Measurements from ENCODE around the gene FKTN.
"Not testable (repeated sequence)": the region's sequence is repeated elsewhere in the genome, so short reads cannot be mapped to it uniquely, and the experiment has no call there.

Gene FKTN

DNA sequence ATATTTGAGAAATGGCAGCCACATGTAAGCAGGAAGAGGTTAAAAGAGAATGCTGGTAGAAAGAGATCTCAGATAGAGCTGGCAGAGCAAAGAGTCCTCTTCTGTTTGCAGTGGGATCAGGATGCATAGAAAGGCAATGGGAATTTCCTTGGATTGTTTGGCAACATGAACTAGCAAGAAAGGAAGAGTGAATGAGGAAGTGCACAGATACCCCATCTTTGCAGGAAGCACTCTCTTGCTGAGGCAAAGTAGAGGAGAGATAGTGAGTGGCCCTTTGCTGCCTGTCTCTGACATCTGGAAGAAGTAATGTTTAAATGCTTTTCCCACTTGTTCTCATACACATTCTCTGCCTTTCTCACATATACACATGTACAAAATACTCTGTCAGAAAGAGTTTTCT lies 14.5 kb downstream of the FKTN start:
- Mint-ChIP-seq H3K36me3 (ENCODE audit: low read depth) (peaks cover 25% of the 10 kb centered on the region), H3K27me3 (no peaks in the 10 kb centered on the region), H3K4me1 (ENCODE audit: low read depth) (no peaks in the 10 kb centered on the region), H3K4me3 (no peak overlapping the region), H3K27ac (no peak overlapping the region), H3K9me3 (peaks cover 38% of the 10 kb centered on the region)
- intact Hi-C loops (cut with micrococcal nuclease): no loop called here

DNA sequence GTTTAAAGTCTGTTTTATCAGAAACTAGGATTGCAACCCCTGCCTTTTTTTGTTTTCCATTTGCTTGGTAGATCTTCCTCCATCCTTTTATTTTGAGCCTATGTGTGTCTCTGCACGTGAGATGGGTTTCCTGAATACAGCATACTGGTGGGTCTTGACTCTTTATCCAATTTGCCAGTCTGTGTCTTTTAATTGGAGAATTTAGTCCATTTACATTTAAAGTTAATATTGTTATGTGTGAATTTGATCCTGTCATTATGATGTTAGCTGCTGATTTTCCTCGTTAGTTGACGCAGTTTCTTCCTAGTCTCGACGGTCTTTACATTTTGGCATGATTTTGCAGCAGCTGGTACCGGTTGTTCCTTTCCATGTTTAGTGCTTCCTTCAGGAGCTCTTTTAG lies 22.0 kb downstream of the FKTN start:
- H3K4me1 Mint-ChIP-seq (ENCODE audit: low read depth); H3K27ac Mint-ChIP-seq; intact Hi-C loops (cut with micrococcal nuclease); H3K27me3 Mint-ChIP-seq; H3K4me3 Mint-ChIP-seq: not testable (repeated sequence)
- peaks cover 18% of the 10 kb centered on the region for H3K9me3 Mint-ChIP-seq
- peaks cover 20% of the 10 kb centered on the region for H3K36me3 Mint-ChIP-seq (ENCODE audit: low read depth)

DNA sequence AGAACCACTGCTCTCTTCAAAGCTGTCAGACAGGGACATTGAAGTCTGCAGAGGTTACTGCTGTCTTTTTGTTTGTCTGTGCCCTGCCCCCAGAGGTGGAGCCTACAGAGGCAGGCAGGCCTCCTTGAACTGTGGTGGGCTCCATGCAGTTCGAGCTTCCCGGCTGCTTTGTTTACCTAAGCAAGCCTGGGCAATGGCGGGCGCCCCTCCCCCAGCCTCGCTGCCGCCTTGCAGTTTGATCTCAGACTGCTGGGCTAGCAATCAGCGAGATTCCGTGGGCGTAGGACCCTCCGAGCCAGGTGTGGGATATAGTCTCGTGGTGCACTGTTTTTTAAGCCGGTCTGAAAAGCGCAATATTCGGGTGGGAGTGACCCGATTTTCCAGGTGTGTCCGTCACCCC lies 23.6 kb downstream of the FKTN start:
- H3K4me1 Mint-ChIP-seq (ENCODE audit: low read depth); H3K4me3 Mint-ChIP-seq; intact Hi-C loops (cut with micrococcal nuclease); H3K27ac Mint-ChIP-seq; H3K27me3 Mint-ChIP-seq: not testable (repeated sequence)
- H3K9me3 Mint-ChIP-seq: peaks cover 18% of the 10 kb centered on the region
- peaks cover 13% of the 10 kb centered on the region for H3K36me3 Mint-ChIP-seq (ENCODE audit: low read depth)

DNA sequence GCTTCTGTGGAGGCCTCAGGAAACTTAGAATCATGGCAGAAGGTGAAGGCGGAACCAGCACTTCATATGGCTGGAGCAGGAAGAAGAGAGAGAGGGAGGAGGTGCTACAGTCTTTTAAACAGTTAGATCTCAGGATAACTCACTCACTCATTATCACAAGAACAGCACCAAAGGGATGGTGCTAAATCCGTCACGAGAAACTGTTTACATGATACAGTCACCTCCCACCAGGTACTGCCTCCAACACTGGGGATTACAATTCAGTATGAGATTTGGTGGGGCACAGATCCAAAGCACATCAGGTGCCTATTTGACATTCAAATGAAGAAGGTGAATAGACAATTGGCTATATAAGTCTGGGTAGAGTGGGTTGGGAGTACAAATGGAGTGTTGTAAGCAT lies 35.2 kb downstream of the FKTN start:
- Mint-ChIP-seq H3K27me3 (no peaks in the 10 kb centered on the region), H3K4me1 (ENCODE audit: low read depth) (no peaks in the 10 kb centered on the region), H3K36me3 (ENCODE audit: low read depth) (peaks cover 29% of the 10 kb centered on the region), H3K27ac (no peak overlapping the region), H3K9me3 (peaks cover 28% of the 10 kb centered on the region), H3K4me3 (no peak overlapping the region)
- intact Hi-C loops (cut with micrococcal nuclease): no loop called here

DNA sequence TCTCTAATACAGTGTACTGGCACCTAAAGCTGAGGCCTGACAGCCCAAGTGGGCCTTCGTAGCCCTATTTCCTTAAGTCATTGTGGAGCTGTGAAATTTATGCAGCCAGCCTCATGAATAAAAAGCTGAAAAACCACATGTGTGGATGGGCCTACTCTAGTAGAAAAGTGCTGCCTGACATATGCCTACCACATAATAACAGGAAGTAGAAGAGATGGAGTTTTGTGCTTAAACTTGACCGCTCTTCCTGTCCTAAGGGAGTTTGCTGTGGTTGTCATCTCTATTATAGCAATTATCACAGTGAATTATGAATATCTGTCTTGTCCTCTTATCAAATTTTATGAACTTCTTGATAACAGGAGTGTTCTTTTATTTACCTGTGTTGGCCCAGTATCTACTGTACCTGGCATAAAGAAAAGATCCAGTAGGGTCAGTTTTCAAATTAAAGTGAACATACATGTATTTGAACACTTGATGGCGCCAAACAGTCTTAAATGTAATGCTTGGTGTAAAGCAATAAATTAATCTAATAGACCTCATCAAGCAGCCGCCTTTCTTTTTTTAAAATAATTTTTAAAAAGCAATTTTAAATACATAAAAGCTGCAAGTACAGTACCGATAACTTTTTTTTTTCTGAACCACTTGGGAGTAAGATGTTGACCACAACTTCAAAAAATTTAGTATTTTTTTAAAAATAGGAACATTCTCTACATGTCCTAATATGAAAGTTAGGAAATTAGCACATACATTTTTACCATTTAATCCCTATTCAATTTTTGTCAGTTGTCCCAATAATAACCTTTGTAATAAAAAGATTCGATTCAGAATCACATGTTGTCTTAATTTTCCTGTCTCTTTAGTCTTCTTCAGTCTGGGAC lies 51.0 kb downstream of the FKTN start:
- no peak overlapping the region for H3K27ac Mint-ChIP-seq
- no peaks in the 10 kb centered on the region for H3K9me3 Mint-ChIP-seq
- intact Hi-C loops (cut with micrococcal nuclease): loop anchor here (1.0 to 10.0 kb wide), 3 partner anchors 109 to 1563 kb away; no protein-coding TSS in a partner anchor
- no peaks in the 10 kb centered on the region for H3K27me3 Mint-ChIP-seq
- no peak overlapping the region for H3K4me3 Mint-ChIP-seq
- H3K4me1 Mint-ChIP-seq (ENCODE audit: low read depth): no peaks in the 10 kb centered on the region
- H3K36me3 Mint-ChIP-seq (ENCODE audit: low read depth): peaks cover 15% of the 10 kb centered on the region

DNA sequence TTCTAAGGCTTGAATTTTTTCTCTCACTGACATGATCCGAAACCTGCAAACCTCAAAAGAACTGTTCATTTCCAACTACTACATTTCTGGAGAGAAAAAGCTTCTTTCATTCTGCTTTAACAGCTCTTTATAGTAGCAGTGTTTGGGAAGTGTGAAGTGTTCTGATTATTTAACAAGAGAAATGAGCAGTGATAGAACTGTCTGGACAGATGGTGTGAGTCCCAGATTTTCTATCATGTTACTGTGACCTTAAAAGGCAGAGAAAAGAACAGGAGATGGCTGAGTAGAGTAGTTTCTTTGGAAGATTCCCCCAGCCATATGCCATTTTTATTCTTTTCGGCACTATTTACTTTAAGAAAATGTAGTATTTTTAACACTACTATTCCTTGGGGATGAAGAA lies 63.1 kb downstream of the FKTN start:
- intact Hi-C loops (cut with micrococcal nuclease): no loop called here
- Mint-ChIP-seq H3K27ac (no peak overlapping the region), H3K27me3 (no peaks in the 10 kb centered on the region), H3K36me3 (ENCODE audit: low read depth) (no peaks in the 10 kb centered on the region), H3K4me3 (no peak overlapping the region), H3K9me3 (no peaks in the 10 kb centered on the region), H3K4me1 (ENCODE audit: low read depth) (no peaks in the 10 kb centered on the region)

DNA sequence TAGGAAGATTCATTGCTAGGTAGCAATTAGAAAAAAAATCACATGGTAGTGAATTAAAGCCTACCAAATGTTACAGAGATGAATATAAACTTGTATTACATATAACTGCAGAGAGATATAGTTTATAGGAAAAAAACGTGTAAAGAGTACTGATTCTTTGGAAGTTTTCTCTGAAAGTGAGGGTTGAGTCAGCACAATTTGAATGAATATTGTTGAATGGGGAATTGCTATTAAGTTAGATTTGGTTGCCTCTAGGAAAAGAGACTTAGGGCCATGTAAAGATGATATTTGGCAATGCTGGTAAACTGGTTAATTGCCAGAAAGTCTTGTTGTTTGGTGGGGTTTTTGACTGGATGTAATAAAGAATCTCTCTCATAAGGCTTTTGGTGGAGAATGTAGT lies 67.2 kb downstream of the FKTN start:
- H3K27ac Mint-ChIP-seq: no peak overlapping the region
- no peaks in the 10 kb centered on the region for H3K36me3 Mint-ChIP-seq (ENCODE audit: low read depth)
- no peaks in the 10 kb centered on the region for H3K4me1 Mint-ChIP-seq (ENCODE audit: low read depth)
- intact Hi-C loops (cut with micrococcal nuclease): no loop called here
- H3K27me3 Mint-ChIP-seq: no peaks in the 10 kb centered on the region
- no peaks in the 10 kb centered on the region for H3K9me3 Mint-ChIP-seq
- no peak overlapping the region for H3K4me3 Mint-ChIP-seq

DNA sequence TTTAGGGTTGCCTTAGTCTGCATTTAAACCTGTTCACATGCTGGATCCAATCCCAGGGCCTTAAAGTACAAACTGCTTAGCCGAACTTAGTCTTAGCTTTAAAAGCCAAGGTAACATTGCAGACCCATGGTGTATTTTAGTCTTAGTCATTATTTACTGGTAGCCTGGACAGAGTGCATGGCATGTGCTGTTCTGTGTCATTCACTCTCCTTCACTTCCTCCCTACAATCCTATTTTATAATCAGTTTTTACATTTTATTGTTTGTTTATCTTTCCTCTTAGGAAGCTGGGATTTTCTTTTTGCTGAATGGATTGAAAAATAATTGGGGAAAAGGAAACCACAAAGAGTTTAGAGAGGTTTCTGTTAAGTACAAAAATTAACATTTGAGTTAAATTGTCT lies 74.9 kb downstream of the FKTN start:
- Mint-ChIP-seq H3K9me3 (no peaks in the 10 kb centered on the region), H3K4me1 (ENCODE audit: low read depth) (no peaks in the 10 kb centered on the region), H3K36me3 (ENCODE audit: low read depth) (peaks cover 24% of the 10 kb centered on the region), H3K27ac (no peak overlapping the region), H3K27me3 (no peaks in the 10 kb centered on the region), H3K4me3 (no peak overlapping the region)
- intact Hi-C loops (cut with micrococcal nuclease): no loop called here

DNA sequence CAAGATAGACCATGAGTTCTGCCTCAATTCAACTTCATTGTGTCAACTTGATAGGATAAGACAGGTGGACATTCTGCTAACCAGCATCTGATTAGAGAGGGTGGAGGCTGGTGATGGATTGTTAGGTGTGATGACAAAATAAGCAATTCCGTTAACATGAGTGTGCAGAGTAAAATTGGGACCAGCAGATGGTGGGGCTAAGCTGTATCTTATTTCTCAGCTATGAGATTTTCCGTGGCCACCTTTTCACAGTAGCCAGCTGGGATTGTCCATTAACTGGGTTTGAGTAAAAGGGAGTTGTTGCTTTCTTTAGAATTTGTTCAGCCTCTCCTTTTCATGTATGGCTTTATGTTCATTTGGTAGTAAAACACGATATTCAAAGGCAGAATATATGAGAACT lies 75.5 kb downstream of the FKTN start:
- H3K27ac Mint-ChIP-seq: no peak overlapping the region
- no peaks in the 10 kb centered on the region for H3K27me3 Mint-ChIP-seq
- H3K4me3 Mint-ChIP-seq: no peak overlapping the region
- no peaks in the 10 kb centered on the region for H3K4me1 Mint-ChIP-seq (ENCODE audit: low read depth)
- intact Hi-C loops (cut with micrococcal nuclease): no loop called here
- no peaks in the 10 kb centered on the region for H3K9me3 Mint-ChIP-seq
- H3K36me3 Mint-ChIP-seq (ENCODE audit: low read depth): peaks cover 24% of the 10 kb centered on the region

DNA sequence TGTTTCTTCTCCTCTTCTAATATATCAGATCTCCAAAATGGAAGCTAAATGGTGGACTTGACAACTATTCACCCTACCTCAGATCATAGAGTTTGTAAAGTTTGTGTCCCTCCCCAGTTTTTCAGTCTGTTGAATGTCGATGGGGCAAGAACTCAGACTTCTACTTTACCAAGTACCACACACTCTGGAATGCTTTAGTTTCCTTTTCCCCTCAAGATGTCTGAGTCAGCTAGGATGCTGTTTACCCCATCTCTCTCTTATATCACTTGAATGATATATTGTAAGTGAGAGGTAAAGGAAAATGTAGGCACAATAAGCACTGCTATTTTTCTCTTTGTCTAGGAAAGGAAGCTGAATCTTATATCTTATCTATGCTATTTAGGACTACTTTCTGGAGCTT lies 78.4 kb downstream of the FKTN start:
- Mint-ChIP-seq H3K27ac (no peak overlapping the region), H3K4me3 (no peak overlapping the region), H3K36me3 (ENCODE audit: low read depth) (peaks cover 24% of the 10 kb centered on the region), H3K4me1 (ENCODE audit: low read depth) (no peaks in the 10 kb centered on the region), H3K27me3 (no peaks in the 10 kb centered on the region), H3K9me3 (no peaks in the 10 kb centered on the region)
- intact Hi-C loops (cut with micrococcal nuclease): no loop called here

DNA sequence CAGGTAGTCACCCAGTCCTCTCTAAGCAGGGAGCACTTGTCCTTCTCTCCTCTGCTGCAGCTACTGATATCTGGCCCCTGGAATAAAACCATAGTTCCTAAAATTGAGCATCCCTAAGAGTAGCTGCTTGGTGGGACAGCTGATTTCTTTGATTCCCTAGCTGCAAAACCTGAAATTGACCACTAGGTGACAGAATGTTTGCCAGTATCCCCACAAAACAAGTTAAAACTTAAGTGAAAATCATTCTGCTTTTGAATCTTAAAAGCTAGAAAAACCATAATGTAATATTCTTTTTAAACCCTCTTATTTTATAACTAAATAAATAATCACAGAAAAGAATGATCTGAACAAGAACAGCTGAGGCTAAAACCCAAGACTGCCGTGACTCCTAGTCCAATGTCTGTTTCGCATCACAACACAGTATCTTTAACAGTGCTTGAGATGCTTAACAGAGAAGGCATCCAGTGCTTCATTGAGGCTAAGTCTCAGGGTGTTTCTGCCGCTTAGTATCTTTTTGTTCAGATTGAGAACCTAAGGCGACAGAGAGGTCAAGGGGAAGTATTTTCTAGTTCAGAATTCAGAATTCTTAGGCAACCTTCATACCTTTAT lies 80.0 kb downstream of the FKTN start:
- no peak overlapping the region for H3K27ac Mint-ChIP-seq
- H3K27me3 Mint-ChIP-seq: no peaks in the 10 kb centered on the region
- H3K9me3 Mint-ChIP-seq: no peaks in the 10 kb centered on the region
- H3K4me3 Mint-ChIP-seq: no peak overlapping the region
- intact Hi-C loops (cut with micrococcal nuclease): no loop called here
- no peaks in the 10 kb centered on the region for H3K4me1 Mint-ChIP-seq (ENCODE audit: low read depth)
- peaks cover 24% of the 10 kb centered on the region for H3K36me3 Mint-ChIP-seq (ENCODE audit: low read depth)

DNA sequence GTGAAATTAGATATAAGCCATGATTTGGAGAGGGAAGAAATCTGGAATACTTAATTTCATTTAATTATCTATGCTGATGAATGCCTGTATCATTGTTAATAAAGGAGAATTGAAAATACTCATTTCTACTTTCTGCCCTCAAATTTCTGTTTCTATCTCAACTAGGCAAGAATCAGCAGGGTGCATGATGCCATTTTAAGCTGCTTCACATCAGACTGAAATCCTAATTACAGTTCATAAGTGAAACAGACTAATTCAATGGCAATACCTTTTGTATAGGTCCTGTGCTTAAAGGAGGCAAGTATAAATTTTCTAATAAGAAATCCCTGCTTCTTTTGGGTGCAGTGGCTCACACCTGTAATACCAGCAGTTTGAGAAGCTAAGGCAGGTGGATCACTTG lies 82.0 kb downstream of the FKTN start:
- intact Hi-C loops (cut with micrococcal nuclease): no loop called here
- H3K4me1 Mint-ChIP-seq (ENCODE audit: low read depth): no peaks in the 10 kb centered on the region
- H3K36me3 Mint-ChIP-seq (ENCODE audit: low read depth): peaks cover 23% of the 10 kb centered on the region
- H3K4me3 Mint-ChIP-seq: no peak overlapping the region
- H3K27ac Mint-ChIP-seq: no peak overlapping the region
- no peaks in the 10 kb centered on the region for H3K27me3 Mint-ChIP-seq
- H3K9me3 Mint-ChIP-seq: no peaks in the 10 kb centered on the region

DNA sequence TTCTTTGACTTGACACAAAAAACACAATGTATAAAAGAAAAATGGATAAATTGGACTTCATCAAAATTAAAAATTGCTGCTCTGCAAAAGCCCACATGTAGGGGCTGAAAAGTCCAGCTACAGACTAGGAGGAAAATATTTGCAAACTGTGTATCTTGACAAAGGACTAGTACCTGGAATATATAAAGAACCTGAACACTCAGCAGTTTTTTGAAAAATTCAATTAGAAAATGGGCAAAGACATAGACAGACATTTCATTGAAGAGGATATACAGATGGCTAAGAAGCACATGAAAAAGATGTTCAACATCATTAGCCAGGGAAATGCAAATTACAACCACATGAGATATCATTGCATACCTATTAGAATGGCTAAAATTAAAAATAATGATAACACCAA lies 85.9 kb downstream of the FKTN start:
- no peak overlapping the region for H3K4me3 Mint-ChIP-seq
- no peaks in the 10 kb centered on the region for H3K27me3 Mint-ChIP-seq
- no peaks in the 10 kb centered on the region for H3K4me1 Mint-ChIP-seq (ENCODE audit: low read depth)
- H3K36me3 Mint-ChIP-seq (ENCODE audit: low read depth): no peaks in the 10 kb centered on the region
- no peaks in the 10 kb centered on the region for H3K9me3 Mint-ChIP-seq
- intact Hi-C loops (cut with micrococcal nuclease): no loop called here
- no peak overlapping the region for H3K27ac Mint-ChIP-seq

DNA sequence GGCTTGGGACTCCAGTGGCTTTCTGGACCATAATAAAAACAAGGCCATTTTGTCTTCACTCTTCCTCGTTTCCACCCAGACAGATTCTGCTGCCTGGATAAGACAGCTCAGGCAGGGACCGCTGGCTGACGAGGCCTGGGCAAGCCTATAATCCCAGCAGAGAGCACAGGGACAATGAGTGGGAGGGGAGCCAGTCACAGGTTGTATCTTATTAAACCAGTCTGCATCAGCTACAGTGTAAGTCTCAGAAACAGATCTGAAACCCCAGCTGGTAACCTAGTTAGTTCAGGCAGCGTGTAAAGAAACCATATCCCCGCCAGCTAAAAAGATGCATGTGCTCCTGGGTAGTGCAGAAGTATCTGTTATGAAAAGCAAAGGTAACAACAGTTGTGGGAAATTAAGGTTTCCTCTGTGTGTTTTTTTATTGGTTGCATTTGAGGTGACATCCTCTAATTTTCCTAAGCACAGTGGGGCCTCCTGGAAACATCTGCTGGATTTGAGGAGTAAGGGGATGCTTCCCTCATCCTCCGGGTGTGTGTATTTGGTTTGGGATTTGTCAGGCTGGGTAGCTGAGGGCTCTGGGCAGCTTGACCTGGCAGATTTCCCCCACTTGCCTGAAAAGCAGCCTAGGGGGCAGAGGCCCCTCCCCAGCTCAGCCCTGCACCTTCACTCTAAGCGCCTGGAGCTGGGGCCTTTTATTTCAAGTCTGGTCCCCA lies 89.1 kb downstream of the FKTN start:
- intact Hi-C loops (cut with micrococcal nuclease): no loop called here
- H3K4me3 Mint-ChIP-seq: no peak overlapping the region

More for the DNA sequence above, 89.1 kb downstream of the FKTN start:
- H3K27ac Mint-ChIP-seq: no peak overlapping the region
- no peaks in the 10 kb centered on the region for H3K4me1 Mint-ChIP-seq (ENCODE audit: low read depth)
- no peaks in the 10 kb centered on the region for H3K36me3 Mint-ChIP-seq (ENCODE audit: low read depth)
- no peaks in the 10 kb centered on the region for H3K27me3 Mint-ChIP-seq
- H3K9me3 Mint-ChIP-seq: no peaks in the 10 kb centered on the region

All from dendritic cell treated with granulocyte-macrophage colony-stimulating factor and Interleukin-4, amounts not matched to agents 40 ng/mL and 50 ng/mL, for 4 days (primary cell).